ENCODE results near the gene HOXC11.

- TF ChIP-seq SMC3 (IDR thresholded peaks at IDR 0.05; ENCODE audit: low read depth, low read length) (no peak), CTCF (conservative IDR thresholded peaks at IDR 0.05; ENCODE audit: low read depth, low read length) (no peak), MAFK (IDR thresholded peaks at IDR 0.05; ENCODE audit: low read depth, low read length) (no peak), POLR2A (IDR thresholded peaks at IDR 0.05; ENCODE audit: low read depth, low read length) (no peak), CHD1 (IDR thresholded peaks at IDR 0.05; ENCODE audit: low read depth, low read length) (no peak), MAZ (IDR thresholded peaks at IDR 0.05; ENCODE audit: borderline replicate concordance, low read depth, low read length) (no peak), ELK1 (IDR thresholded peaks at IDR 0.05; ENCODE audit: borderline replicate concordance, low read depth, low read length) (no peak)
Measured at GRCh38 chr12:53987787-53988230, 14.9 kb downstream of the HOXC11 start.
